Measurements from ENCODE around the gene USP15. TPM values are rescaled to one million over a fixed set of nuclear protein-coding genes. Genes with fewer than 3 reads are reported as not detected.

The USP15 gene
- total and polyA plus RNA-seq, 2 of the 8 experiments (the other 6 are each of a cell fraction or from before 2014, with no cell fraction given), result 12.7 to 38.6 TPM

DNA sequence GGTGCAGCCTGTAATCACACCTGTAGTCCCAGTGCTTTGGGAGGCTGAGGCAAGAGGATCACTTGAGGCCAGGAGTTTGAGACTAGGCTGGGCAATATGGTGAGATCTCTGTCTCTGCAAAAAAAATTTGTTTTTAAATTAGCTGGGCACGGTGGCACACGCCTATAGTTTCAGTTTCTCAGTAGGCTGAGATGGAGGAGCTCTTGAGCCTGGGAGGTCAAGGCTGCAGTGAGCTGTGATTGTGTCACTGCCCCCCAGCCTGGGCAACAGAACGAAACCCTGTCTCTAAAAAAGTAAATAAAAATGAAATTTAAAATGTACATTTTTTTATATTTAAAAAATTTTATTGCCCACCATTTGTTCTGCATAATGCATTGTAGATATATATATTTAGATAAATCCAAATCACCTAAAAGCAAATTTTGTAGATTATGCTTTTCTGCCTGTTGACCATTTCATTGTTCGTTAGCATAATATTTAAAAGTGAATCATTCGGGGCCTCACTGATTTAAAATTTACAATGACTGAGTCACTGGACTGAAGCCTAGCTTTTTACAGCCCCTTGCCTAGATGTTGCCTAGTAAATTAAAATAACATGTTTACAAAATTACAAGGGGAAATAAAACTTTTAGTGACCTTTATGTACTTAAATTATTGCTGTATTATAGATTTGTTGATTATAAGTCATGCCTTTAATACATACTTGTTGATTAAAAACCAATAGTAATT lies 87.9 kb downstream of the USP15 start (continued):
- TF ChIP-seq EP300 (IDR thresholded peaks at IDR 0.05; ENCODE audit: borderline replicate concordance in 1 of 2, low read depth in 2 of 2, low read length in 2 of 2), result no peak
- no peak for TF ChIP-seq SIN3A (conservative IDR thresholded peaks at IDR 0.05 in 1 of 2, IDR thresholded peaks at IDR 0.05 in 1 of 2; ENCODE audit: low read depth in 1 of 2, low read length in 2 of 2)
- TF ChIP-seq GABPA (IDR thresholded peaks at IDR 0.05; ENCODE audit: borderline replicate concordance, insufficient read depth, low read length), result no peak
- TF ChIP-seq JUN (IDR thresholded peaks at IDR 0.05; ENCODE audit: low read depth, low read length), result no peak
- no peak for TF ChIP-seq GTF2F1 (IDR thresholded peaks at IDR 0.05; ENCODE audit: borderline replicate concordance, low read depth, low read length)
- no peak for TF ChIP-seq SAP30 (IDR thresholded peaks at IDR 0.05; ENCODE audit: insufficient read depth, insufficient replicate concordance, low read length)
- no peak for TF ChIP-seq SP4 (IDR thresholded peaks at IDR 0.05; ENCODE audit: low read length)

All from H1 (cell line).